Limb (tissue), 2 donors: ENCODE results near the gene KCNMA1.

Experiments
- DNase-seq, 2 donors: peaks; one replicate each; pipeline ENCODE4 v3.0.0-alpha.2; 2016; ENCODE audit errors: extremely low spot score in 2 of 2

Gene KCNMA1

GRCh38 chr10:77634939-77635338, 2.7 kb downstream of the KCNMA1 start:
- no peak for DNase-seq

- no peak for DNase-seq
Observed at GRCh38 chr10:77633376-77633775, 4.2 kb downstream of the KCNMA1 start.

GRCh38 chr10:77631241-77631640, 6.4 kb downstream of the KCNMA1 start:
- no peak for DNase-seq

- no peak for DNase-seq
Observed at GRCh38 chr10:77630507-77630848, 7.1 kb downstream of the KCNMA1 start.

- no peak for DNase-seq
Observed at GRCh38 chr10:77629775-77630506, 7.7 kb downstream of the KCNMA1 start.

- DNase-seq: no peak
Observed at GRCh38 chr10:77628906-77629730, 8.5 kb downstream of the KCNMA1 start.

GRCh38 chr10:77626266-77626935, 11.2 kb downstream of the KCNMA1 start:
- DNase-seq: no peak

- no peak for DNase-seq
Observed at GRCh38 chr10:77625379-77625778, 12.2 kb downstream of the KCNMA1 start.

GRCh38 chr10:77622889-77623291, 14.7 kb downstream of the KCNMA1 start:
- DNase-seq: no peak

- DNase-seq: no peak
Observed at GRCh38 chr10:77620731-77621130, 16.9 kb downstream of the KCNMA1 start.

GRCh38 chr10:77619964-77620703, 17.5 kb downstream of the KCNMA1 start:
- no peak for DNase-seq

- no peak for DNase-seq
Observed at GRCh38 chr10:77618117-77618516, 19.5 kb downstream of the KCNMA1 start.

GRCh38 chr10:77616766-77617165, 20.8 kb downstream of the KCNMA1 start:
- no peak for DNase-seq

- no peak for DNase-seq
Observed at GRCh38 chr10:77614778-77615625, 22.6 kb downstream of the KCNMA1 start.

GRCh38 chr10:77613476-77614130, 24.0 kb downstream of the KCNMA1 start:
- DNase-seq: no peak

- no peak for DNase-seq
Observed at GRCh38 chr10:77611670-77612069, 25.9 kb downstream of the KCNMA1 start.

GRCh38 chr10:77611221-77611620, 26.4 kb downstream of the KCNMA1 start:
- no peak for DNase-seq

- DNase-seq: no peak
Observed at GRCh38 chr10:77609781-77610272, 27.8 kb downstream of the KCNMA1 start.

- DNase-seq: no peak
Observed at GRCh38 chr10:77608281-77608680, 29.3 kb downstream of the KCNMA1 start.

GRCh38 chr10:77606751-77607150, 30.9 kb downstream of the KCNMA1 start:
- DNase-seq: no peak
